HEK293 (cell line): ENCODE results near the gene NOL4L.

Experiments
- CTCF ChIA-PET: fragments of 350-600 bp; formaldehyde crosslinking; extraction: SDS; loops from one replicate; lab custom pipeline; 2021; ENCODE audit warnings: antibody characterized with exemption; lab: Yijun Ruan, JAX
- POLR2A ChIA-PET: fragments of 300-600 bp; formaldehyde crosslinking; extraction: SDS; loops from one replicate; lab custom pipeline; 2020; ENCODE audit warnings: antibody characterized with exemption, inconsistent platforms; lab: Yijun Ruan, JAX
- H3K27ac ChIP-seq: fragments of 200-500 bp; sonication (Bioruptor generic); 2 replicates; pipeline ENCODE4 v1.5.1; 2014; ENCODE audit warnings: low read depth, low read length, control low read depth, inconsistent platforms; ENCODE audit errors: extremely low read depth
- H3K36me3 ChIP-seq, 2 experiments: fragments of 200-500 bp in 1 of 2; sonication (Bioruptor generic) in 1 of 2; 1 replicate in 1 of 2; 2 replicates in 1 of 2; pipeline ENCODE4 v1.5.1; 2014 to 2017; ENCODE audit warnings: inconsistent platforms in 2 of 2, low read length in 2 of 2; ENCODE audit not compliant: control insufficient read depth in 2 of 2, insufficient read depth in 1 of 2
- H3K4me1 ChIP-seq: fragments of 200-500 bp; sonication (Bioruptor generic); 2 replicates; pipeline ENCODE4 v1.5.1; 2014; ENCODE audit warnings: mild to moderate bottlenecking, low read length, inconsistent platforms; ENCODE audit not compliant: control insufficient read depth, insufficient read depth
- H3K4me3 ChIP-seq: 2 replicates; pipeline ENCODE4 v1.5.1; 2011; ENCODE audit warnings: low read depth, mild to moderate bottlenecking, control low read depth, low read length, moderate library complexity
- H3K9me3 ChIP-seq: fragments of 200-500 bp; sonication (Bioruptor generic); 2 replicates; pipeline ENCODE4 v1.5.1; 2014; ENCODE audit warnings: low read depth, low read length, inconsistent platforms; ENCODE audit not compliant: control insufficient read depth, insufficient read depth
- GLI2 ChIP-seq: fragments of 450-650 bp; formaldehyde crosslinking; IDR thresholded peaks from 2 replicates; pipeline ENCODE4; 2017; ENCODE audit warnings: missing biosample characterization, missing genetic modification characterization, low read depth, borderline replicate concordance
- GLI4 ChIP-seq: fragments of 450-650 bp; formaldehyde crosslinking; IDR thresholded peaks from 2 replicates; pipeline ENCODE4 v1.5.1; 2016; ENCODE audit warnings: missing biosample characterization, missing genetic modification characterization
- KLF7 ChIP-seq: fragments of 450-650 bp; formaldehyde crosslinking; IDR thresholded peaks from 2 replicates; pipeline ENCODE4 v1.5.1; 2016; ENCODE audit warnings: missing biosample characterization, missing genetic modification characterization, borderline replicate concordance
- KLF8 ChIP-seq: fragments of 450-650 bp; formaldehyde crosslinking; IDR thresholded peaks from 2 replicates; pipeline ENCODE4 v1.5.1; 2016; ENCODE audit warnings: missing biosample characterization, missing genetic modification characterization
- KLF9 ChIP-seq: fragments of 450-650 bp; formaldehyde crosslinking; IDR thresholded peaks from 2 replicates; pipeline ENCODE4 v1.5.1; 2016; ENCODE audit warnings: missing biosample characterization, missing genetic modification characterization, low read depth
- SP3 ChIP-seq: fragments of 450-650 bp; formaldehyde crosslinking; IDR thresholded peaks from 2 replicates; pipeline ENCODE4 v1.5.1; 2016; ENCODE audit warnings: missing biosample characterization, missing genetic modification characterization
- ZBTB21 ChIP-seq: fragments of 450-650 bp; formaldehyde crosslinking; IDR thresholded peaks from 2 replicates; pipeline ENCODE4 v1.5.1; 2017; ENCODE audit warnings: missing biosample characterization, missing genetic modification characterization
- ZFHX2 ChIP-seq: fragments of 450-650 bp; formaldehyde crosslinking; conservative IDR thresholded peaks from 2 replicates; pipeline ENCODE4 v1.5.1; 2016; ENCODE audit warnings: missing biosample characterization, missing genetic modification characterization
- ZNF302 ChIP-seq: fragments of 450-650 bp; formaldehyde crosslinking; IDR thresholded peaks from 2 replicates; pipeline ENCODE4 v1.5.1; 2016; ENCODE audit warnings: missing biosample characterization, missing genetic modification characterization, low read depth
- ZNF341 ChIP-seq: fragments of 450-650 bp; formaldehyde crosslinking; IDR thresholded peaks from 2 replicates; pipeline ENCODE4; 2016; ENCODE audit warnings: low read depth, missing biosample characterization, missing genetic modification characterization
- ZNF366 ChIP-seq: fragments of 450-650 bp; formaldehyde crosslinking; conservative IDR thresholded peaks from 2 replicates; pipeline ENCODE4 v1.5.1; 2016; ENCODE audit warnings: missing biosample characterization, missing genetic modification characterization
- ZNF548 ChIP-seq: fragments of 450-650 bp; formaldehyde crosslinking; IDR thresholded peaks from 2 replicates; pipeline ENCODE4 v1.5.1; 2016; ENCODE audit warnings: missing biosample characterization, missing genetic modification characterization
- TF ChIP-seq, protein P1 (sequence below): fragments of 450-650 bp; formaldehyde crosslinking; IDR thresholded peaks from 2 replicates; pipeline ENCODE4 v1.5.0; 2017; ENCODE audit warnings: missing biosample characterization, missing genetic modification characterization, borderline replicate concordance
- TF ChIP-seq, protein P2 (sequence below): fragments of 450-650 bp; formaldehyde crosslinking; IDR thresholded peaks from 2 replicates; pipeline ENCODE4 v1.5.1; 2016; ENCODE audit warnings: missing biosample characterization, missing genetic modification characterization

The NOL4L gene

DNA sequence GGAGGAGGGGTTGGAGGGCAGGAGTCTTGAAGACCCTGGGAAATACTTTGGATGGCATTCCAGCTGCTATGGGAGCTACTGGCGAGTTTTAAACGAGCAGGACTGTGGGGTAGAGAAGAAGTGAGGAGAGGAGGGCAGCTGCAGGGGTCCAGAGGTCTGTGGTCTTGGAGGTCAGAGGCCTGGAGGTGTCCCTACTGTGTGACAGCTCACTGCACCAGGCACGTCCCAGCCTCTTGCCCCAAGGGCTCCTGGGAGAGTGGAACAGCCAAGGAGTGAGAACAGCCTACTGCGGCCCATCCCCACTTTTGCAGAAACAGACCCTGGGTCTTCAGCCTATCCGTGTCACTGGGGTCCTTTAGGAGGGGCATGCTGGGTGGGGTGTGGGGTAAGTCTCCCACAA lies 2.9 kb upstream of the NOL4L start:
- POLR2A ChIA-PET, result no interaction called here

DNA sequence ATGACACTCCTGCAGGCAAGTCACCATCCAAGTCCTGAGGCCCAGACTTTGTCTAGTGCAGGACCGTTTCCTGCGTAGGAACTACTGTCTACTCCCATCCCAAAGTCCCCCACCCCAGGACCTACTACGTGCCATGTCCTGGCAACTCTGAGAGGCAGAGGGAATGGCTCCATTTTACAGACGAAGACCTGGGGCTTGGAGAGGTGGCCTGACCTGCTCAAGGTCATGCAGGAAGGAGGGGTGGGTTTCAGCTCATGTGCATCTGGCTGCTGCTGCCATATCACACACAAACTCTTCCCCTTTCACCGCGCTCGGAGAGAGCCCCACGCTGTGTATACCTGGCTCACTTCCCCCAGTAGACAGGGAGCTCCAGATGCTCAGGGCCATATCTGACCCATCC lies 1.2 kb upstream of the NOL4L start:
- no peak overlapping the region for H3K4me3 ChIP-seq
- no peaks in the 10 kb centered on the region for H3K9me3 ChIP-seq
- peaks cover 1% of the 10 kb centered on the region for H3K4me1 ChIP-seq
- CTCF ChIA-PET, result interaction anchor here (0.5 to 0.9 kb wide), 4 partner anchors 50 to 672 kb away, joined by 3 to 4 read pairs (median 3); no protein-coding TSS in a partner anchor
- POLR2A ChIA-PET, result no interaction called here
- no peak for TF ChIP-seq KLF7 (tag by site-specific recombination)
- TF ChIP-seq, protein P1, sequence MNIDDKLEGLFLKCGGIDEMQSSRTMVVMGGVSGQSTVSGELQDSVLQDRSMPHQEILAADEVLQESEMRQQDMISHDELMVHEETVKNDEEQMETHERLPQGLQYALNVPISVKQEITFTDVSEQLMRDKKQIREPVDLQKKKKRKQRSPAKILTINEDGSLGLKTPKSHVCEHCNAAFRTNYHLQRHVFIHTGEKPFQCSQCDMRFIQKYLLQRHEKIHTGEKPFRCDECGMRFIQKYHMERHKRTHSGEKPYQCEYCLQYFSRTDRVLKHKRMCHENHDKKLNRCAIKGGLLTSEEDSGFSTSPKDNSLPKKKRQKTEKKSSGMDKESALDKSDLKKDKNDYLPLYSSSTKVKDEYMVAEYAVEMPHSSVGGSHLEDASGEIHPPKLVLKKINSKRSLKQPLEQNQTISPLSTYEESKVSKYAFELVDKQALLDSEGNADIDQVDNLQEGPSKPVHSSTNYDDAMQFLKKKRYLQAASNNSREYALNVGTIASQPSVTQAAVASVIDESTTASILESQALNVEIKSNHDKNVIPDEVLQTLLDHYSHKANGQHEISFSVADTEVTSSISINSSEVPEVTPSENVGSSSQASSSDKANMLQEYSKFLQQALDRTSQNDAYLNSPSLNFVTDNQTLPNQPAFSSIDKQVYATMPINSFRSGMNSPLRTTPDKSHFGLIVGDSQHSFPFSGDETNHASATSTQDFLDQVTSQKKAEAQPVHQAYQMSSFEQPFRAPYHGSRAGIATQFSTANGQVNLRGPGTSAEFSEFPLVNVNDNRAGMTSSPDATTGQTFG, result no peak
- TF ChIP-seq, all 188 proteins: peak for 0
- Histone ChIP-seq H3K36me3 (no peaks in the 10 kb centered on the region), H3K27ac (no peak overlapping the region)

More for the DNA sequence above, 2.9 kb upstream of the NOL4L start:
- TF ChIP-seq ZFHX2 (tag by site-specific recombination) (no peak), KLF9 (tag by site-specific recombination) (no peak), GLI2 (tag by site-specific recombination) (no peak), ZNF548 (no peak), ZNF302 (tag by site-specific recombination) (no peak), ZNF341 (peak; percentile 38), ZNF366 (tag by site-specific recombination) (no peak), ZBTB21 (tag by site-specific recombination) (no peak)
- TF ChIP-seq, protein P2, sequence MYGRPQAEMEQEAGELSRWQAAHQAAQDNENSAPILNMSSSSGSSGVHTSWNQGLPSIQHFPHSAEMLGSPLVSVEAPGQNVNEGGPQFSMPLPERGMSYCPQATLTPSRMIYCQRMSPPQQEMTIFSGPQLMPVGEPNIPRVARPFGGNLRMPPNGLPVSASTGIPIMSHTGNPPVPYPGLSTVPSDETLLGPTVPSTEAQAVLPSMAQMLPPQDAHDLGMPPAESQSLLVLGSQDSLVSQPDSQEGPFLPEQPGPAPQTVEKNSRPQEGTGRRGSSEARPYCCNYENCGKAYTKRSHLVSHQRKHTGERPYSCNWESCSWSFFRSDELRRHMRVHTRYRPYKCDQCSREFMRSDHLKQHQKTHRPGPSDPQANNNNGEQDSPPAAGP (tag by site-specific recombination), result no peak
- Histone ChIP-seq H3K4me1 (no peaks in the 10 kb centered on the region), H3K27ac (no peak overlapping the region), H3K4me3 (no peak overlapping the region), H3K36me3 (no peaks in the 10 kb centered on the region), H3K9me3 (no peaks in the 10 kb centered on the region)
- CTCF ChIA-PET, result no interaction called here

DNA sequence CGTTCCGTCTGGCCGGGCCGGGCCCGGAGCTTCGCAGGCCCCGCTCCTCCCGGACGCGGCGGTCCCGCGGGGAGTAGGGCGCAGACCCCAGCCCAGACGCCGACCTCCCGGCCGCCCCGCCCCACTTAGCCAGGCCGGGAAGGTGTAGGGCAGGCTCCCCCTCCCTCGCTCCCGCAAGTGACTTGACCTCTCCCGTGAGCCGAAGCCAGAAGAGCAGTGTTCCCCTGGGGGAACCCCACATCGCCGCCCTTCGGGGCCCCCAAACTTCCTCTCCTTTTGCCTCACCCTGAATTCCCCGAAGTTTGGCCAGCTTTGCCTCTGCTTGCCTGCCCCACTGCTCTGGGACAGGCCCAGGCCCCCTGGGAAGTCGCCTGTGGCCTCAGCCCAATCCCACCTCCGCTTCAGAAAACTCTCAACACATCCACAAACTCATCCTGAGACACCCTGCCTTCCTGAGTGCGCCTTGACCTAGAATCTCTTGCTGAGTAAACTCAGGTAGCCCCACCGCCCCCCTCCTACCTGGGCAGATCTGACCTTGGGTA lies 524 bp upstream of the NOL4L start:
- POLR2A ChIA-PET, result no interaction called here
- Histone ChIP-seq H3K9me3 (no peaks in the 10 kb centered on the region), H3K27ac (no peak overlapping the region), H3K4me1 (peaks cover 3% of the 10 kb centered on the region), H3K36me3 (no peaks in the 10 kb centered on the region), H3K4me3 (no peak overlapping the region)
- CTCF ChIA-PET, result interaction anchor here (0.6 to 0.7 kb wide), 2 partner anchors 49 to 85 kb away, joined by 3 read pairs; no protein-coding TSS in a partner anchor
- TF ChIP-seq GLI4 (tag by site-specific recombination), result no peak

DNA sequence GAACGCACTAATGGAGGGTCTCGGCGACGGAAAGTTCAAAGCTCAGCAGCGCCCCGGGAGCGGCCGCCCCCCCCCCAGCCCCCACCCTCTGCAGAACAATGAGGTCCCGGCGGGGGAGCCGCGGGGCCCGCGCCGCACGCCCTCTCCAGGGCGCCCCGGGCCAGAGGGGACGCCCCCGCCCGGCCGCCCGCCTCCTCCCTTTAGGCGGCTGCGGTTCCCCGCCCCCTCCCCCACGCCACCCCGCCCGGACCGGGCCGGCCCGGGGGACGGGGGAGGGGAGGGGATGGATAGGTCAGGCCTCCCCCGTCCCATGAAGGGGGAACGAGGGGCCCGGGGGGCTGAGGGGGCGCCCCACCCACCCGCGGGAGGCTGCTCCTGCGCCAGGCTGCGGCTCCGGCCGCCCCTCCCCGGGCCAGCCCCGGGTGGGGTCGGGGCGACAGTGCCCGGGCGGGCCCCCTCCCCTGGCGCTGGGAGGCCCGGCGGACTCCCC lies 1.5 kb downstream of the NOL4L start:
- peak overlapping the region; percentile 63 for H3K4me3 ChIP-seq
- H3K4me1 ChIP-seq, result peaks cover 3% of the 10 kb centered on the region
- H3K27ac ChIP-seq, result no peak overlapping the region
- POLR2A ChIA-PET, result no interaction called here
- H3K9me3 ChIP-seq, result no peaks in the 10 kb centered on the region
- CTCF ChIA-PET, result no interaction called here
- H3K36me3 ChIP-seq, result no peaks in the 10 kb centered on the region
- TF ChIP-seq SP3 (0 out of 2 replicates have a peak, but pooled peaks have one; percentile 21), KLF8 (no peak)
- TF ChIP-seq, protein P2 (tag by site-specific recombination), result 0 out of 2 replicates have a peak, but pooled peaks have one; percentile 11
